HFFc6 (cell line): Measurements from ENCODE around the gene CDH23. TPM values are rescaled to one million over a fixed set of nuclear protein-coding genes. Genes with fewer than 3 reads are reported as not detected.

Experiments used
- DNase-seq: peaks from one replicate; pipeline ENCODE4 v3.0.0-alpha.2; 2018
- H3K27ac Mint-ChIP-seq: 2 replicates; pipeline ENCODE4 v1.8.0; 2020; ENCODE audit warnings: mild to moderate bottlenecking, mixed read lengths
- H3K27me3 Mint-ChIP-seq: 2 replicates; pipeline ENCODE4 v1.8.0; 2021; ENCODE audit warnings: mild to moderate bottlenecking, moderate library complexity, mixed read lengths; ENCODE audit not compliant: insufficient read depth
- H3K36me3 Mint-ChIP-seq: 2 replicates; pipeline ENCODE4 v1.8.0; 2021; ENCODE audit warnings: low read depth, mixed read lengths
- H3K4me1 Mint-ChIP-seq: 2 replicates; pipeline ENCODE4 v1.8.0; 2020; ENCODE audit warnings: low read depth, mixed read lengths
- H3K4me3 Mint-ChIP-seq: 2 replicates; pipeline ENCODE4 v1.8.0; 2020; ENCODE audit warnings: mild to moderate bottlenecking, moderate library complexity, mixed read lengths
- H3K9me3 Mint-ChIP-seq: 2 replicates; pipeline ENCODE4 v1.8.0; 2020; ENCODE audit warnings: mild to moderate bottlenecking, mixed read lengths
- total RNA-seq, 6 experiments: library from RNA; stranded (reverse); fragmentation: NEBNext Ultra II Directional; extraction: Animal tissue kit (Norgen Biotek cat#: 25700); gene quantifications; 2 replicates in 1 of 6; 3 replicates in 5 of 6; pipeline ENCODE4 v1.2.3, GENCODE V29; 2021
- TF ChIP-seq, protein P1 (sequence below): fragments of 200-600 bp; sonication (generic); IDR thresholded peaks from 2 replicates; pipeline ENCODE4 v1.5.0; 2021; ENCODE audit warnings: antibody characterized with exemption, mild to moderate bottlenecking

CDH23 gene
- total RNA-seq, 6 experiments from 2014 or later: 0.02 to 0.11 (median 0.04) TPM; not detected in 2

DNA sequence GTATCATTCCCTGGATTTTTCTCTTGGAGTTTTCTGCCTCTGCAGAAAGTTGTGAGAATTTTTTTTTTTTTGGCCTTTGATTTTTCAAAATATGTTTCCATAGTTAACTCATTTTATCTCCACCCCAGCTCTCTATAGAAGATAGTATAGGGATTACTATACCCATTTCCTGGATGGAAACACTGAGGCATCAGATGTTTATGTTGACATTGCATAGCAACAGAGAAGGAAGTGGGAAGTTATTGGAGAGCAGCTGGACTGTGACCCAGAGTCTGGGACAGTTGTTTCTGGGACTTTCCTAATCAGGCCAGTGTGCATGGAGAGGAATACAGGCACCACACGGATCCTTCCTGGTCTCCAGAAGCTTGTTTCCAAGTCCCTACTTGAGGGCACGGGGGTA is 158.0 kb downstream of the CDH23 start:
- no peaks in the 10 kb centered on the region for H3K36me3 Mint-ChIP-seq
- TF ChIP-seq, protein P1, sequence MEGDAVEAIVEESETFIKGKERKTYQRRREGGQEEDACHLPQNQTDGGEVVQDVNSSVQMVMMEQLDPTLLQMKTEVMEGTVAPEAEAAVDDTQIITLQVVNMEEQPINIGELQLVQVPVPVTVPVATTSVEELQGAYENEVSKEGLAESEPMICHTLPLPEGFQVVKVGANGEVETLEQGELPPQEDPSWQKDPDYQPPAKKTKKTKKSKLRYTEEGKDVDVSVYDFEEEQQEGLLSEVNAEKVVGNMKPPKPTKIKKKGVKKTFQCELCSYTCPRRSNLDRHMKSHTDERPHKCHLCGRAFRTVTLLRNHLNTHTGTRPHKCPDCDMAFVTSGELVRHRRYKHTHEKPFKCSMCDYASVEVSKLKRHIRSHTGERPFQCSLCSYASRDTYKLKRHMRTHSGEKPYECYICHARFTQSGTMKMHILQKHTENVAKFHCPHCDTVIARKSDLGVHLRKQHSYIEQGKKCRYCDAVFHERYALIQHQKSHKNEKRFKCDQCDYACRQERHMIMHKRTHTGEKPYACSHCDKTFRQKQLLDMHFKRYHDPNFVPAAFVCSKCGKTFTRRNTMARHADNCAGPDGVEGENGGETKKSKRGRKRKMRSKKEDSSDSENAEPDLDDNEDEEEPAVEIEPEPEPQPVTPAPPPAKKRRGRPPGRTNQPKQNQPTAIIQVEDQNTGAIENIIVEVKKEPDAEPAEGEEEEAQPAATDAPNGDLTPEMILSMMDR: no peak
- no peak for DNase-seq
- no peak overlapping the region for H3K27ac Mint-ChIP-seq
- no peaks in the 10 kb centered on the region for H3K4me1 Mint-ChIP-seq
- H3K9me3 Mint-ChIP-seq: no peaks in the 10 kb centered on the region
- H3K4me3 Mint-ChIP-seq: no peak overlapping the region
- peaks cover 34% of the 10 kb centered on the region for H3K27me3 Mint-ChIP-seq

DNA sequence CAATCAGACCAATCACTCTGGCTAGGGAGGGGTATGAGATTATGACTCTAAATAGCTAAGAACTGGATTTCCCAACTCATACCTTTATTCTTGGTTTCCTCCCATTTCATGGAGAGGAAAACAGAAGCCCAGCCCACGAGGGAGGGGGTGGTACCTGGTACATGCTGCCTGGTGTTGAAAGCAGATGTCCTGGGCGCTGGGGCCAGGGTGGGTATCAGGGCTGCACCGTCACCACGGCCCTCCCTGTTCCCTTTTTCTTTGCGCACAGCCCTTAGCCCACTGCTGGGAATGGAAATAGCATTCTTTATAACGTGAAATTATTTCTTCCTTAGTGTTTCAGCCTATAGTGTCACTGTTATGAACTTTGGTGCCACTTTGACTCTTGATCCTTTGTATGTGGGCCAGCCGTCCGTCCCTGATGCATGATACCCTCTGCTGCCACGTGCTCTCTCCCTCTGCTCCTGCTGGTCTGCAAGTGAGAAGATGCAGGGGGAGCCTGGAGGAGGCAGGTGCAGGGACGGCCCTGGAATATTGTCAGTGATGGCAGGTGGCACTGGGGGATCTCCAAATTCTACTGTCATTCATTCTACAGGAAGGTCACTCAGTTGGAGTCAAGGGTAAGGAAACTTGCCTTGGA is 158.5 kb downstream of the CDH23 start:
- Mint-ChIP-seq H3K4me1 (no peaks in the 10 kb centered on the region), H3K4me3 (no peak overlapping the region), H3K9me3 (no peaks in the 10 kb centered on the region), H3K36me3 (no peaks in the 10 kb centered on the region), H3K27me3 (peaks cover 34% of the 10 kb centered on the region), H3K27ac (no peak overlapping the region)
- TF ChIP-seq, protein P1: no peak
- no peak for DNase-seq

DNA sequence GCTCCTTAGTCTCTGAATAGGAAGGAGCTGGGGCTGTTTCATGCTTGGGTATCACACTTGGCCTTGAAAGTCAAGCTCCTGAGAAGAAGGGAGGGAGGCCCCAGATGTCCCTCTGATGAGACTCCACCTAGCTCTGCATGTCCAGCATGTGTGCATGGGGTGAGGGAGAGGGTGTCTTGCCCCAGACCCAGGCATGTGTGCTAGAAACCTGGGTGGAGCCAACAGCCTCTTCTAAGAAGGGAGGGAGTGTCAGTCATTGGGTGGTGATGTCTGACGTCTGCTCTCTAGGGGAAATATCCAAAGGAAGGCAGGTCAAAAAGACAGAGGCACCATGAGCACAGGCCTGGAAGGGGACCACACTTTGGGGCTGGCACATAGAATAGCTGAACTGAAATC is 159.0 kb downstream of the CDH23 start:
- Mint-ChIP-seq H3K4me1 (no peaks in the 10 kb centered on the region), H3K27me3 (peaks cover 37% of the 10 kb centered on the region), H3K4me3 (no peak overlapping the region), H3K36me3 (no peaks in the 10 kb centered on the region), H3K27ac (no peak overlapping the region), H3K9me3 (no peaks in the 10 kb centered on the region)
- DNase-seq: no peak
- TF ChIP-seq, protein P1: no peak

DNA sequence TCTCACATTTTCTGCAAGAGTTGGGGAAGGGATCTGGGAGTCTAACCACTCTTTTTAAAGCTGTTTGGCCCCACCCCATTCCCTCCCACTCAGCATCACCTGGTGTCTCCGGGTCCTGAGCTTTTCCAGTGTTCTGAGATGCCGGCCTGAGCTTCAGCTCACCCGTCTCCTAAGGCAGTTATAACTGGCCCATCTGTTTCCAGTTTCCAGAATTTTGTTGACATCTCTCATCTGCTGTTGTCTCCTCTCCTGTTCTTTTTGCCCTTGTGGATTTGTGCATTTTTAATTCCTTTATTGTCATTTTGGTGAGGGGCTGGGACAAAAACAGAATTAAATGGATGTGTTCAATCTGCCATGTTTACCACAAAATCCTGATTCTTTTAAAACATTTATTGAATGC is 162.3 kb downstream of the CDH23 start:
- no peak overlapping the region for H3K27ac Mint-ChIP-seq
- no peak for DNase-seq
- H3K4me3 Mint-ChIP-seq: no peak overlapping the region
- TF ChIP-seq, protein P1: no peak
- no peaks in the 10 kb centered on the region for H3K4me1 Mint-ChIP-seq
- H3K36me3 Mint-ChIP-seq: no peaks in the 10 kb centered on the region
- no peaks in the 10 kb centered on the region for H3K9me3 Mint-ChIP-seq
- peaks cover 38% of the 10 kb centered on the region for H3K27me3 Mint-ChIP-seq

DNA sequence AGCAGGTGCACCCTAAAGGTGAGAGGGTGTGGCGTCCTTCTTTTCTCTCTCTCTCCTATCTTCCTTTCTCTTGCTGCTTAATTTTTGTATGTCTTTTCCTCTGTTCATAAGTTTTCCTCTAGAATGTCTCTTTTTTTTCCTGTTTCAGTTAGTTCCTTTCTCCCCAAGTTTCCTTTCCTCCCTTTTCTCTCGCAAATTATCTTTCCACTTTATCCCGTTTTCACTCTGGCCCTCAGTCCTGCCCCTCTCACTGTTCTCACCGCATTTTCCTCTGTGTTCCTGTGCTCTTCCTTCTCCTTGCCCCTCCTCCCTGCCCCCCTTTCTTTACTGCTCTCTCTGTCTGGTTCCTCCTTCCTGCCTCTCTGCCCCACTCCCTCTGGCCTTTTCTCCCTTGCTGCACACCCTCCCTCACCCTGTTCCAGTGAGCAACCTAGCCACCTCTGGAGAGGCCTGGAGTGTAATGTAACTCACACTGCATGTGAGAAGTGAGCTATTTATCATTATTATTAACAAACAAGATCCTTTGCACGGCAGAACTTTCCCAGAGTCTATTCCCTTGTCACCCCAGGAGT is 164.4 kb downstream of the CDH23 start:
- Mint-ChIP-seq H3K27ac (no peak overlapping the region), H3K36me3 (no peaks in the 10 kb centered on the region), H3K4me3 (no peak overlapping the region), H3K4me1 (no peaks in the 10 kb centered on the region), H3K9me3 (no peaks in the 10 kb centered on the region), H3K27me3 (peaks cover 48% of the 10 kb centered on the region)
- DNase-seq: no peak
- TF ChIP-seq, protein P1: no peak
